ENCODE data around the gene NFYA.

NFYA gene

DNA sequence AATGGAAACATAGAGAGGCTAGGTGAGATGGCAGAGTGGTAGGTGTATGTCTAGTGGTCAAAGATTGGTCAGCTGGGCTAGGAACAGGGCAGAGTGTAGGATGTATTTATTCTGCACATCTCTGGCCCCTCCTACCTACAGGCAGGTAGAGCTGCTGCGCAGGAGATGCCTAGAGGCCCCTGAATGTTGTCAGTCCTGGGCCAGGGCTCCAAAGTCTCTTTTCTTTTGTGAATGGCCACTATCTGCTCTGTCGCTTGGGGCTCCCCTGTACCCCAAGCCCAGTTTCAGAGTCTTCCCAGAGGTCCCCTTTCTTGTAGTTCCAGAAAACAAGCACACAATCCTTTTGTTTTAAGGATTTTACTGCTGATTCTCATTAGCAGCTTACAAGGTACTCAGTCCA, 25.5 kb upstream of the NFYA start:
- DNase-seq = no peak

DNA sequence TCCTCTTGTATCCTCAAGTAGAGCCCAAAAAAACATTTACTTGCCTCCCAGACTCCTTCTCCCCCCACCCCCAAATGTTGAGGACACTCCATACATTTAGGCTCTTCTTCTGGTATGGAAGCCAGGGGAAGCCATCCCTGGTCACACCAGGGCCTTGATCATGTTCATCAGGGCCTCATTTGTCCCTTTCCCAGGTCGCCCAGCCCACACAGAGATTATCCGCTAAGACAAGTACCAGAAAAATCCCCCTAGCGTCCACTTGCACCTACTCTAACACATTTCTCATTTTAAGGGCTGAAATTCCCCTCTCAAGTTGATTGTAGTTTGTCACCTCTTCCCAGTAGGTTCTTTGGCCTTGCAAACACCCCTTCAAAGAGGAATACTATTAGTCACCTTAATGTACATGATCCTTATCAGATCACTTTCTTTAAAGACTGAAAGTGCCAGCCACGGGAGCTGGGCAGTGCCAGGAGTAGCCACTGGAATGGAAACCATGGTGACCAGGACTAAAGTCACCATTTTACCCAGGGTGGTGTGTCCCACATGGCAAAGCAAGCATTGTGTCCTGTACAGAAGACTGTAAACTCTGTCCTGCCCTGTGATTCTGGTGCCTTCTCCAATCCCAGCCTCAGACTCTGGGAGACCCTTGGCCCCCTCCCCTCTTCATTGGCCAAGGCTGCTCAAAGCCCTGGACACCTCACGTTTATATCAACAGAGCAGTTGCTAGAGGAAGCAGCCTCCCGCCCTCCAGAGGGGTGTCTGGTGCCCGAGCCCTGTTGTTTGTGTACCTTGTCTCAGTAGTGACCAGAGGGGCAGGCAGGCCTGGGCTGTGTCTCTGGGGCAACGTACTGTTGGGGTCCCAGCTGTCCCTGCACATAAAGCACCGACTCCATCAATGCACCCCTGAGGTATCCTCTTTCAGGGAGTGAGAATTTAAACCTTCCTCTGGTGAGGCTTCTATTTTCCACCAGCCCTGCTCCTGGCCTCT, 24.7 kb upstream of the NFYA start:
- no peak for DNase-seq

DNA sequence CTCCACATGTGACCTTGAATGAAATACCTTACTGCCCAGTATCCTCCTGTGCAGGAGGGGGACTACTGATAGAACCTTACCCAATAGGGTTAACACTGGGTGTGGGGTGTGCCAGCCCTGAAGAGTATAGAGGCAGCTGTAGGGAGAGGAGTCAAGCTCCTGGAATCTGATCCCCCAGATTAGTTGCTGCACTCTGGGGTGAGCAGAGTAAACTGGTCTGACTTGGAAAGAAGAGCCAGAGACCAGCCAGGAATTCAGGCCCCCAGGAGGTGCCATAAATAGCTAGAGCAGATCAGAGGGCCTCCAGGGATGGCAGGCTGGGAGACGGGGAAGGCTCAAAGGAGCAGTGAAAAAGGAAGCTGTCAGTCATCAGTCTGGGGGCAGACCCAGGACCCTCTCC, 23.3 kb upstream of the NFYA start:
- DNase-seq = no peak

DNA sequence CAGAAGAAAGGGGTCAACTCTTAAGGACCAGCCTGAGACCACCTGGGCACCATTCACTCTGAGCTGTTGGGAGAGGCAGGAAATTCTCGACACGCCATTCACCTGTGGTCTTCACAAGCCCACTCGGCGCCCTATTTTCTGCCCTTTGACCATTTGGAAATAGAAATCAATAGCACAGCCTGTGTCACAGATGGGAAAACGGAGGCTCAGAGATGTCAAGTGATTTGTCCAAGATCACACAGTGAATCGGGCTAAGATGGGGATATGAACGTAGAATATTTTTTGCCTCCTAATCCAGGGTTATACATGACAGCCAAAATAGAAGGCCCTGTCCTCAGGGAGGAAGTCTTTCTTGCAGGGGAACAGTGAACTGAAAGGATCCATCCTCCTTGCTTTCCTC, 22.8 kb upstream of the NFYA start:
- DNase-seq = no peak

DNA sequence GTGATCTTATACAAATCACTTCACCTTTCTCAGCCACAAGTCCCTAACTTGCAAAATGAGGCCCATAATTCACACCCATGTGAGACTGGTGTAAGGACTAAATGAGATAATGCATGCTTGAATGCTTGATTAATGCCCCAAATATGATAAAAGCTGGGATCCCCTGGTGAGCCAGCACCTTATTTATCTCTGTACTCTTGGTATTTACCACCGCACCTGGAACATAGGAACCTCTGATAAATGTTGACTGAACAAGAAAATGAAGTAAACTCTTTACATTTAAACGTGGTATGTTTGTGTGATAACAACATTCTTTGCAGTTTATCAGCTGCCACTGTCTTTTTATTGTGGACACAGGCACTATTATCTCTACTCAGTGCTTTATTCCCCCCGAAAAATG, 22.2 kb upstream of the NFYA start:
- DNase-seq = no peak

DNA sequence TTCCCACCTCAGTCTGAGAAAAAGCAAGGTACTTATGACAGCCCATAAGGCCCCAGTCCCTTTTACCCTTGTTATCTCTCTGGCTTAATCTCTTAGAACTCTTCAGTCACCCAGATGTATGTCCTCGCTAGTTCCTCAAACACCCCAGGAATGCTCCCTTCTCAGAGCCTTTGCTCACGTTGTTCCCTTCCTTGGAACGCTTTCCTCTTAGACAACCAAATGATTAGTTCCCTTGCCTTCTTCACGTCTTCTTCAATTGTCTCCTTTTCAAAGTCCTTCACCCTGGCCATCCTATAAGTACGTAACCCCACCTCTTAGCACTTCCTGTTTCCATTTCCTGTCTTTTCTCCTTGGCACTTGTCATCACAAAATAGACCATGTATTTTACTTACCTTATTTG, 20.9 kb upstream of the NFYA start:
- DNase-seq = no peak

DNA sequence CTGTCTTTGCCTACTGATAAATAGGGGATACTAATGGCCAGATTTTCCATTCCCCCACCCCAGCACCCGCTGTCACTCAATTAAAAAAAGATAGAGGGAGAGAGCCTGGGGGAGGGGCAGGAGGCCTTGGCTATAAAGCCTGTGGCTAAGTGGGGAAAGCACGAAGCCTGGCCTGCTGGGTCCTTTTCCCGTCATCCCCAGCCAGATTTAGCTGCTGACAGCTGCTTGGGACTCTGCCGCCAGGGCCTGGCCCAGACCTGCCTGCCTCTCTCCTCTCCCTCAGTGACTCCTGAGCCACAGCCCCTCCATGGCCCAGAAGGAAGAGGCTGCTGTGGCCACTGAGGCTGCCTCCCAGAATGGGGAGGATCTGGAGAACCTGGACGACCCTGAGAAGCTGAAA, 19.7 kb upstream of the NFYA start, which contains the start of gene APOBEC2:
APOBEC2 (plus strand) TSS at position 162 of the 400 bp plus-strand sequence; CDS start at position 308, 146 bp downstream.
- DNase-seq = no peak

DNA sequence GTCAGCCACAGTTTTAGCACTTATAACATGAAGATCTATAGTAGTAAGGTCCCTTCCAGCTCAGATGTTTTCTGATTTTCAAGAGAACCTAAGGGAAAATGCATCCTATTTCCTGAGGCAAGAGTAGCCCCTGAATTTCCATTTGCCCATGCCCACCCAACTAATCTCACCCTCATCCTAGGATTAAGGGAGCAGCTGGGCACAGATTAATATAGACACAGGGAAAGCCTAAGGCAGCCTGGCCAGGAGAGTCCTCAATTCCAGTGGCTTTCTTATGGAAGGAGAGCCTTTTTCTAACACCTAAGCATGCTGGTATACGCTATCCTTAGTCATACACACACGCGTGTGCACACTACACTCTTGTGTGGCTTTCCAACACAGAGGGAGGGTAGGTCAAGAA, 18.3 kb upstream of the NFYA start:
- no peak for DNase-seq

DNA sequence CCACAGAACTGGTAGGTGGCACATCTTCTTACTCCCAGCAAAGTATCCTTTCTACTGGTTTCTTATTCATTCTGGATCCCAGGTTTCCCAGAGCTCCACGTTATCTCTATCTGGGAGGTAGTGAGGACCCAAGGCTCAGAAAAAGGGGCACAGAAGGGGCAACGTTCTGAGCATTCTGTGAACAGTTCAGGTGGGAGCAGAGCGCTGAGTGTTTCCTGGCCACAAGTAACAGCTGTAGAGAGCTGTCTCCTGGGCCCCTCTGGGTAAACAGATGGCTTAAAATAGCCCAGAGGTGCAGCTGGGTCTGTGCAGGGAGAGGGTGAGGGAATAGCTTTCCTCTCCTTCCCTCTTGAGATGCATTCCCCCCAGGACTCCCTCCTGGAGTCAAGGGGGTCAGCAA, 17.6 kb upstream of the NFYA start:
- DNase-seq = no peak

DNA sequence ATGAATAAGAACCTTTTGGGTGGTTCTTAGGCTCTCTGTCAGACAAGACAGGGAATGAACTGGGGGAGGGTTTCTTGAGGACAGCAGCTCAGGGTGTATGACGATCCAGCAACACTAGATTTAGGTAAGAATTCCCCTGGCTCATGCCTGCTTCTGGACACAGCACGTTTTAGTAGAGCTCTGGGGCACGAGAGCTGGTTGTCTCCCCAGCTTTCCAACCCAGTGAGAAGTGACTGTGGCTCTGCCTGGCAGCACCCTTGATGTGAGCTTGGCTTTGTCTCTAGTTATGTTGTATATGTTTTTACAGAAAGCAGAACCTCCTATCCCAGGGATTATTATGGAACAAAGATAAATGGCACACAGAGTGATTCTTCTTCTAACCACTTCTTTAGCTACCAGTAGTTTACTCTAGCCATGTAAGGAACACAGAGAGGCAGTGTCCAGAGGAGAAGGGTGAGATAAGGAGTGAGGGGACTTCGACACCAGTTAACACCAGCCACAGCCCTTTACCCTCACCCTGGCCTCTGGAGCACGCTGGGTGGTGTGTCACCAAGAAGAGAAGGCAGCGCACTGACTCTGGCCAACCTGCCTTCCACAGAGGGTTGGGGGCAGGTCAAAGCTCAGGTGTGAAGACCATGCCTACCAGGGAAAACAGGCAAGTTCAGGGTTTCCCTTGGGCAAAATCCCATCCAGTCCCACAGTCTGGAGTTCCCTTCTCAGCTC, 15.8 kb upstream of the NFYA start:
- DNase-seq = no peak

DNA sequence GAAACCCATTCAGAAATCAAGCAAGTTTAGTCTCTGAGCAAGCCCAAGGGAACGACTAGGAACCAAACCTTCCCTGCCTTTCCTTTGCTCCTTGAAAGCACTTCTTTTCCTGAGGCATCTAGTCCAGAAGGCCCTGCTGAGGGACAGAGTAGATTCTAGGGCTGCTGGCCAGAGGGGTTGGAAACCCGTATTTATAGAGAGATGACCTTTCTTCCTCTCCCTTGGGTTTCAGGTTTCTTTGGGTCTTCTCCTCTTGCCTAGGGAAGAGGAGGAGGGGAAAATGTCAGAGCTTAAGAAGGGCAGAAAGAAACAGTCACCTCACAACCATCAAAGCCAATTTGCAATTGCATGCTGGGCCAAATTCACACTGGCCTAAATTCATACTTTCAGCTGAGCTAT, 14.0 kb upstream of the NFYA start:
- no peak for DNase-seq

DNA sequence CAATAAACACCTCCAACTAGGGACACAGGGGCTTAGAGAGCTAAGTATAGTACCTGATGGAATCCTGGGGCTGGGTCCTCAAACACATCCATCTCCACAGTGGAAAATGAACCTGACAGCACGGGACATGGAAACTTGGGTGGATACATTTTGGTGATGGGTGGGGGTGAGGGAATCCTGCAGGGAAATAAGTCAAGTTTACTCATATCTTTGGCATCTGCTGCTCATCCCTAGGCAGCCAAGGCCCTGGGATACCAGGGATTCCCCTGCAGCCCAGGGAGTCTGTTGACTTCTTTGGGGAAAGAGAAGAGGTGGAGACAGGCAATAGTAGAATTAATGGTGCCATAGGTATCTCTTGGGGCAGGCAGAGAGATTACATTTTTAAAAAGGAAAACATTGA, 13.2 kb upstream of the NFYA start:
- DNase-seq = no peak

DNA sequence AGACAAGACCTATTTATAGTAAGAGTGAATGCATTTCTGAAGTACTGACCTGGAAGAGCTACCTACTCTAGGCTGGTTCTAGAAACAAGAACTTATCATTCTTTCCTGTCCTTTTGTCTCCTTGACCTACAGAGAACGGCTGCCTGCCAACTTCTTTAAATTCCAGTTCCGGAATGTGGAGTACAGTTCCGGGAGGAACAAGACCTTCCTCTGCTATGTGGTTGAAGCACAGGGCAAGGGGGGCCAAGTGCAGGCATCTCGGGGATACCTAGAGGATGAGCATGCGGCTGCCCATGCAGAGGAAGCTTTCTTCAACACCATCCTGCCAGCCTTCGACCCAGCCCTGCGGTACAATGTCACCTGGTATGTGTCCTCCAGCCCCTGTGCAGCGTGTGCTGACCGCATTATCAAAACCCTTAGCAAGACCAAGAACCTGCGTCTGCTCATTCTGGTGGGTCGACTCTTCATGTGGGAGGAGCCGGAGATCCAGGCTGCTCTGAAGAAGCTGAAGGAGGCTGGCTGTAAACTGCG, 11.5 kb upstream of the NFYA start:
- no peak for DNase-seq

DNA sequence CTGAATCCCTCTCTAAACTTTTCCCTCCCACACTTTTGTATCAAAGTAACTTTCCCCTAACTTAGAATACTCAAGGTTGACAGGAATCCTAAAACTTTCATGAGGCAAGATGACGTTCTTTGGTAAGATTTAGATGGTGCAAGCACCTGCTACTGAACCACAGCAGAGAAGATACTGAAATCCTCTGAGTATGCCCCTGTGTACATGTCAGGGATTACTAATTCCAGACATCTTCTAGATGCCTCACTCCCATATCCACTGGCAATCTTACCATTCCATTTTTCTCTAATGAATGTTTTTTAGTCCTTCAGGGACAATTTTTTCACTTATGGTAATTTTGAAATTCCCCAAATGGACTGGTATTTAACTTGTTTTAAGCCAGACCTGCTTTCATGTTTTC, 10.7 kb upstream of the NFYA start:
- DNase-seq = no peak

DNA sequence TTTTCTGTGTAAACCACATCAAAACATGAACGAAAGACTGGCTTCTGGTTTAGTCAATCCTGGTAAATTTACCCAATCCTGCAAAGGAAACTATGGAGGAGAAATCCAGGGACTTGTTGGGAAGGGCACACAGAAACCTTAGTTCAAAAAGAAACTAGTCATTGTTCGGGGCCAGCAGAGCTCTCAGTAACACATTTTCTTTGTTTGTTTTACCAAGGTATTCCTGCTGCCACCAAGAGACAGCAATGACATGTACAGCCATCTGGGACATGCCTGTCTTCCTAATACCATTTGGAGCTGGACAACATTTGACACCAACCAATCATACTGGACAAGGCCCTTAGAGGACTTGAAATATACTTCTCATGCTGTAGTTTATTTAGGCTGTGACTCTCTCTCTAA, 8.9 kb upstream of the NFYA start:
- no peak for DNase-seq

DNA sequence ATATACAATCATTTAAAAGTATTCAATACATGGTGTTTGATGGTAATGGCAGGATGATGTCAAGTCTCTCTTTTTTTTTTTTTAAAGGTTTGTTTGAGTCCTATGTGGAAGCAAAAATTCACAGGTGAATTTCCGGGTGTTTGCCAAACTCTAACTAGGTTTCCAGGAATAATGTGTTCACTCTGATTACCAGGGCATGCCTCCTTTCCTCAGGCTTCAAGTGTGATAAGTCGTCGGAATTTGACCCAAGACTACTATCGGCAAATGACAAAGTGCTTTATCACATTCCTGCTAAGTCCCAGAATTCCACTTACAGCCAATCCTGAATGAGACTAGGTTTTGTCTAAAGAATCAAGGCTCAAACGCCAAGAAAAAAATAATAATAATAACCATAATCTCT, 7.9 kb upstream of the NFYA start:
- DNase-seq = no peak

DNA sequence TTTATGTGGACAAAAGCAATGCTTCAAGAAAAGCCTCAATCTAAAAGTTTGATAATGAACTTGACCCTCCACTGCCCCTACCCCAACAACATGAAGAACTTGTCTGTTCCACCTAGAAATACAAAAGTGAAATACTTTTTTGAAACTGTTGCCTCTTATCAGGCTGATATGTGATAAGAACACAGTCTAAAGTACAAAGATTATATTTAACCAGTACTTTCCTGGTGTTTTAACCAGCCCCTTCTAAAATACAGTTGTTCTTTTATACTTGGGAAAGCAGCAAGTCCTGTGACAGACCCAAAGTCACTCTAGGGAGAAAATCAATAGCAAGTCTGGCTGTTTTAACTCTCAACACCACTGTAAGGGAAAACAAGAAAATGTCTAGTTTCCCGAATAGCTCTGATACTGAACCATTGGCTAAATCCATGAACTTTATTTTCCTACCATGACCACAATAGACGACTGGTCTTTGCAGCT, 7.2 kb upstream of the NFYA start:
- no peak for DNase-seq

DNA sequence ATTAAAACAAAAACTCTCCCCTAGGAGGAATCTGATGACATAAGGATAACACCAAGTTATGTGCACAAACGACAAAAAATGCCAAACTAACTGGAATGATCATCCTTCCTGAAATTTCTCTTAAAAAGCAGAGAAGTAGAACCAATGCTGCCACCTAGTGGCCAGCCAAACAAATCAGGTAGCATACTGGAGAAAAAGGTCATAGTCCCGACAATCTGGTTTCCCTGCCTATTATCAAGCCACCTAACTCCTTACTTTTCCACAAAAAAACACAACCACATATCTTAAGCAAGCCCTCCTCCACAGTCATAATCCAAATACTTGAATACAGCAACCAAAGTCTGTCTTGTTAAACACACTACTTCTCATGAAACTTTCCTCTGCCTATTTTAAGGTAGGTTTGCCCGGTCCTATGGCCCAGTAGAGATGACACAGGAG, 5.9 kb upstream of the NFYA start:
- DNase-seq = peak; percentile 57 to 66

DNA sequence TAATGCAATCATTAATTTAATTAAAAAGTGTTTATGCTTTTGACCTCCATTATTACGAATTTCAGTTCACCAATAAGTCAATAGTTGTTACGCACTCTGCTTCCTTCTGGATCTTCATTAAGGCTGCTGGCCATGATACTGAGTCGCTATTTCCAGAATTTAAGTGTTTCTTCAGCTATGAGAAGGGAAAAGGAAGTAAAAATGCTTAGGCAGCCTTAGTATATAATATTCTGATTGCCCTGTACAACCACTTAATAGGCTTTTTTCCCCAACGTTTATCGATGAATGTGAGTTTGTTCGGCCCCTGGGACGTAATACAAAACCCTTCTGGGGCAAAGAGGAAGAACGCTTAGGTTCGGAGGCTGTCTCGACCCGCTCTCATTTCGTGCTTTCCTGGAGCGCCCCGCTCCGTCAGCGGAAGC, 1.3 kb upstream of the NFYA start:
- DNase-seq = no peak

DNA sequence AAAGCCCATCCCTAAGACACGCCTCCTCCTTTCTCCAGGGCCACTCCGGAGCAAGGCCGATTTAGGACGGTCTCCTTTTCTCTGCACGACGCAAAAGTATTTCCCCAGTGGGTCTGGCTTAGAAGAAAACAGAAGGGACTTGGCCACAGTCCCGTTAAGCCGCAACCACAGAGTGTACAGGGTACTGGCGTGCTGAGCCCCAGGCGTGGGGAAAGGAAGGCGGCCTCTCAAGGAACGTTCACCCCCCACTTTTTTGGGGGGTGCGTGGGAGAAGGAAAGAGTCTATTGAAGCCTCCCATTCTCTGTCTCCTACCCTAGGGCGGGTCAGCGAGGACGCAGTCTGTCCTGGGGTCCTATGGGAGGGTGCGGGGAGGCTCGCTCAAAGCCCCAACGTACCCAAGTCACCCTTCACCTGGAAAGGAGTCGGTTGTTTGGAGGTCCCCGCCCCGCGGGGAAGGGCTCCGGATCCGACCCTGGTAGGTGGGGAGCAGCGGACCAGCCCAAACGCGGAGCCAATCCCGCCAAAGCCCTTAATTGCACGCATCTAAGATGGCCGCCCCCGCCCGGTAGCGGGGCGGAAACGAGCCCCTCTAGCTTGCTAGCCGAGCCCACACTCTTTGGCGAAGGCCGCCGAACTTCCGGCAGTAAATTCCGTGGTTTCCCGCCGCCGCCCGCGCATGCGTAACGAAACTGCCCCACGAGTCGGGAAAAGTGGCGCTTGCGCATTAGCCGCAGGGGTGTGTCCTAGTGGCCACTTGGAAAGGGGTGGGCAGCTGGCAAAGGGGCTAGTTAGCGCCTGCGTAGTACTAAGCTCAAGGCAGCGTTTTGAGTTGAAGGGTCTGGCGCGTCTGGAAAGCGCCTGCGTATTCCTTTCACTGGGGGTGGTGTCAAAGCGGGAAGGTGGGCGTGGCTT, 595 bp upstream of the NFYA start, which contains the start of gene OARD1:
OARD1 (minus strand) TSS at position 434 of the 913 bp plus-strand sequence. CDS start 722 bp downstream, outside the sequence.
- peak; percentile 99 to 100 for DNase-seq

DNA sequence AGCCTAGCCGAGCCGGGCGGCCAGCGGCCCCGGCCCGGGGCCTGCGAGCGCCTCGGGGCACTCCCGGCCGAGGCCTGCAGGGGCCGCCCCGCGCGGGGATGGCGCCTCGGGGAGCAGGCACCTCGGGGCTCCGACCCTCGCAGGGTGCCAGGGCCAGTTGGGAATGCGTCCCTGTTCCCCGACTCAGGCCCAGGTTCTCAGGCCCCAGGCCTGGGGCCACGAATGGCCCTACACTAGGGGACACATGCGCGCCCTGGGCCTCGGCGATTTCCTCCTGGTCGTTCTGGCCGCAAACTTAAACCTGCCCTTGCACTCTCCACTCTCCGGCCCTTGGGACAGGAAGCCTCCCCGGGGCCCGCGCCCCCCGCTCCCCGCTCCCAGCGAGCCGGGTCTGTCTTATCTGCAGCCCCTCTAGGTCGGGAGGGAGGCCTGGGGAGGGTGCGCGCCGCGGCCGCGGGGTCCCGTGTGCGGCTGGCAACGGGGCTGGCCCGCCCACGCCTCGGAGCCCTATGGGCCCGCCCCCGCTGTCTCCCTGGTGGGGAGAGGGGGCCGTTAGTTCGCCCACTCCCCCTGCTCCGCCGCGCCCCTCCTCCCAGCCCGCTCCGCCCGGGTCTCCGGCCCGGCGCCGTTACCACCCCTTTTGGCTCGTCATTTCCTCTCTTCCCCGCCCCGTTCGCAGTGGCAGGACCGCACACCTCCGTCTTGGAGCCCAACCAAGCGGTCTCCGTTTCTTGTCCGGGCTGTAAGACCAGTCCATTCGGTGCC, 611 bp downstream of the NFYA start:
- peak; percentile 78 to 81 for DNase-seq

Data from activated CD4-positive, alpha-beta T cell treated with anti-CD3 and anti-CD28 coated beads for 4 hours (primary cell).